HL-60 (cell line): ENCODE data around the gene PPP1R18.
A peak's percentile ranks its signal among the peaks of the same experiment; 100 is the strongest.

ENCODE experiments used
- DNase-seq, 2 experiments: peaks; one replicate each; pipeline ENCODE4 v3.0.0-alpha.2; 2010 to 2020; ENCODE audit warnings: low read depth in 1 of 2, low spot score in 1 of 2
- H3K27ac ChIP-seq: fragments of 250-450 bp; sonication (Bioruptor Pico); replicated peaks from 2 replicates; pipeline ENCODE4 v1.5.1; 2020; ENCODE audit warnings: mild to moderate bottlenecking, moderate library complexity
- H3K27me3 ChIP-seq: fragments of 250-450 bp; sonication (Bioruptor Pico); 2 replicates; pipeline ENCODE4 v1.5.1; 2021; ENCODE audit warnings: mild to moderate bottlenecking, moderate library complexity; ENCODE audit not compliant: insufficient read depth, poor library complexity, severe bottlenecking
- H3K4me3 ChIP-seq: replicated peaks from 2 replicates; pipeline ENCODE4 v1.5.1; 2011; ENCODE audit warnings: mild to moderate bottlenecking, control low read depth, low read length; ENCODE audit not compliant: insufficient read depth
- GABPA ChIP-seq: IDR thresholded peaks from 2 replicates; pipeline ENCODE4 v1.6.1; 2012; ENCODE audit warnings: low read depth
- POLR2AphosphoS5 ChIP-seq: IDR thresholded peaks from 2 replicates; pipeline ENCODE4 v1.6.1; 2012; ENCODE audit warnings: low read depth
- REST ChIP-seq: IDR thresholded peaks from 2 replicates; pipeline ENCODE4 v1.6.1; 2012; ENCODE audit warnings: low read depth; ENCODE audit not compliant: insufficient replicate concordance
- SPI1 ChIP-seq: IDR thresholded peaks from 2 replicates; pipeline ENCODE4 v1.6.1; 2012; ENCODE audit warnings: low read depth, mild to moderate bottlenecking, borderline replicate concordance
- TF ChIP-seq, protein P1 (sequence below): IDR thresholded peaks from one replicate; pipeline ENCODE4 v1.5.1; 2011; ENCODE audit warnings: low read length, control low read depth, inconsistent platforms; ENCODE audit not compliant: insufficient read depth

PPP1R18 gene

GRCh38 chr6:30717129-30717844 is 30.8 kb upstream of the PPP1R18 start, which contains the start of gene MDC1:
Gene MDC1, minus strand, starts transcription at chr6:30717281. Its CDS starts 2,106 bp downstream, at chr6:30715175.
- no peaks in the 10 kb centered on the region for H3K27me3 ChIP-seq
- peak within 1 kb of the TSS; percentile 47 for H3K4me3 ChIP-seq
- DNase-seq, result peak; percentile 100
- H3K27ac ChIP-seq, result peak within 1 kb of the TSS; percentile 97
- TF ChIP-seq REST, result peak; percentile 49
- peak; percentile 93 for TF ChIP-seq POLR2AphosphoS5
- peak; percentile 35; the same call in 1 of the 2 replicates for TF ChIP-seq GABPA
- TF ChIP-seq, protein P1, sequence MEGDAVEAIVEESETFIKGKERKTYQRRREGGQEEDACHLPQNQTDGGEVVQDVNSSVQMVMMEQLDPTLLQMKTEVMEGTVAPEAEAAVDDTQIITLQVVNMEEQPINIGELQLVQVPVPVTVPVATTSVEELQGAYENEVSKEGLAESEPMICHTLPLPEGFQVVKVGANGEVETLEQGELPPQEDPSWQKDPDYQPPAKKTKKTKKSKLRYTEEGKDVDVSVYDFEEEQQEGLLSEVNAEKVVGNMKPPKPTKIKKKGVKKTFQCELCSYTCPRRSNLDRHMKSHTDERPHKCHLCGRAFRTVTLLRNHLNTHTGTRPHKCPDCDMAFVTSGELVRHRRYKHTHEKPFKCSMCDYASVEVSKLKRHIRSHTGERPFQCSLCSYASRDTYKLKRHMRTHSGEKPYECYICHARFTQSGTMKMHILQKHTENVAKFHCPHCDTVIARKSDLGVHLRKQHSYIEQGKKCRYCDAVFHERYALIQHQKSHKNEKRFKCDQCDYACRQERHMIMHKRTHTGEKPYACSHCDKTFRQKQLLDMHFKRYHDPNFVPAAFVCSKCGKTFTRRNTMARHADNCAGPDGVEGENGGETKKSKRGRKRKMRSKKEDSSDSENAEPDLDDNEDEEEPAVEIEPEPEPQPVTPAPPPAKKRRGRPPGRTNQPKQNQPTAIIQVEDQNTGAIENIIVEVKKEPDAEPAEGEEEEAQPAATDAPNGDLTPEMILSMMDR, result peak; percentile 4
- peak; percentile 51; the same call in 1 of the 2 replicates for TF ChIP-seq SPI1

- DNase-seq, result no peak
- H3K27me3 ChIP-seq, result no peaks in the 10 kb centered on the region
- TF ChIP-seq REST (no peak), POLR2AphosphoS5 (no peak), GABPA (no peak), SPI1 (no peak)
- TF ChIP-seq, protein P1, result no peak
- H3K27ac ChIP-seq, result peak overlapping the region; percentile 97
- peak overlapping the region; percentile 47 for H3K4me3 ChIP-seq
Observed at GRCh38 chr6:30716879-30717128, 30.4 kb upstream of the PPP1R18 start.

DNA sequence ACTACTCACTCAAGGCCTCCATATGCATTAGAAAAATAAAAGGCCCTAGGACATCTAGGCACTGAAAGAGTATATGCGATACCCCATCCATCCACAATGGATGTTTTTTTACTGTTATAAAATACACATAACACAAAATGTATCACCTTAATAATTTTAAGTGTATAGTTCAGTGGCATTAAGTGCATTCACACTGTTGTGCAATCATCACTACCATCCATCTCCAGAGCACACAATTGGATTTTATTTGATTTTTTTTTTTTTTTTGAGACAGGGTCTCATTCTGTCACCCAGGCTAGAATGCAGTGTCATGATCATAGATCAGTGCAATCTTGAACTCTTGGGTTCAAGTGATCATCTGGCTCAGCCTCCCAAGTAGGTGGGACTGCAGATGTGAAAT is 27.8 kb upstream of the PPP1R18 start:
- H3K27me3 ChIP-seq, result no peaks in the 10 kb centered on the region
- no peak overlapping the region for H3K27ac ChIP-seq
- TF ChIP-seq SPI1, result no peak
- no peak for DNase-seq
- no peak overlapping the region for H3K4me3 ChIP-seq

DNA sequence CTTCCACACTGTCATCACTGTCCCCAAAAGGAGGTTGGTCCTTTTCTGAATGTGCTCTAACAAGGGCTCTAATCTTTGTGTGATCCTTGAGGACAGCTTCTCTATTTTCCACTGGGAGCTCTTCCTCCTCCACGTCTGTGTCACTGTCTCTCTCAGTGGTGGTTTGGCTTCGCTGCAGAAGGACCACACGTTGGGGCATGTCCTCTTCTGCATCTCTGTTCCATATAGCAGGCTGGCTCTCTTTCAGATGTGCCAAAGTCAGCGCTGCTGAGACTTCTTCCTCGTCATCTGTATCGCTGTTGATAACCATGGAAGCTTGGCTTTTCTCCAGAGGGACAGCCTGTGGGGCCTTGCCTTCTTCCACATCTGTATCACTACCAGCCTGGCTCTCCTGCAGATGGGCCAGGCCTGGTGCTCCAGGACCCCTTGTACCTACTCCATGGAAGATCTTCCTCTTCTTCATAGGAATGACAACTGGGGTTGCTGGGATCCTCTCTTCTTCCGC is 26.0 kb upstream of the PPP1R18 start:
- DNase-seq, result no peak
- H3K4me3 ChIP-seq, result no peak overlapping the region
- H3K27me3 ChIP-seq, result no peaks in the 10 kb centered on the region
- TF ChIP-seq, protein P1, result no peak
- no peak for TF ChIP-seq GABPA
- no peak for TF ChIP-seq POLR2AphosphoS5
- TF ChIP-seq REST, result no peak
- TF ChIP-seq SPI1, result no peak
- H3K27ac ChIP-seq, result no peak overlapping the region
